Measurements from ENCODE around the gene NEK3.

The NEK3 gene

DNA sequence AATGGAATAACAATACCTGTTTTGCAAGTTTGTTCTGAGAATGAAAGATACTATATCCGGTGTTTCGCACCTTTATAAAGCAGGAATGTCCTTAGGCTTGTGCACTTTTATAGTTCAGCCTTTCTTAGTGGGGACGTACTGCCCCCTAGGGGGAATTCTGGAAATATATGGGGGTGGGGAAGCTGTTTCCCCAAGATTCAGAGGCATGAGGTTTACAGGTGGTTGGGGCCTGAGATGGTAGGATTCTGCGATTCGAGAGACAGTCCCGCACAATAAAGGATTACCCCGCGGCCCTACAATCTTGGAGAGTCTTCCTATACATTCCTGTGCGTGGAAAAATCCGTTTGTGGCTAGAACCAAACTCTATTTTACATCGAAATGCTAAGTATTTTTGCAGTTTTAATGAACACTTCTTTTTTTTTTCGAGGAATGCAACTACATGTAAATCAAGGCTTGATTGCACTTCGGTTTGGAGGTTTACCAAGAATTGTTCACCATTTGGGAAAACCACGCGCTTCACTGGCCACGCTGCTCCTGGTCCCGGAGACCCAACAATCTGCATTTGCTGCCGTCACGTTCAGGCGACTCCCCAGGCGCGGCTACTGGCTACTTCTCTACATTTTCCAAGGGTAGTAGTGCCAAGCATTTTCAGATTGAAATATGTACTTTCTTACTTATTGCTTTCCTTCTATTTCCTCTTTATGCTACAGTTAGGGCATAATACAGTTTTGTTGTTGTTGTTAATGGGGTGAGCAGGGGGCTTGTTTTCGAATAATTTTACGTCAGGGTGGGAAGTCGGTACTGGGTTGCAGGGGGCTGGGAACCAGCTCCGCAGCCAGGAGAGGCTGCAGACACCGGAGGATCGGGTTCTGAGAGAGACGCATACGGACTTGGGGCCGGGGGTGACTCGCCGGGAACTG is 31.4 kb downstream of the NEK3 start:
- TF ChIP-seq, protein P1, sequence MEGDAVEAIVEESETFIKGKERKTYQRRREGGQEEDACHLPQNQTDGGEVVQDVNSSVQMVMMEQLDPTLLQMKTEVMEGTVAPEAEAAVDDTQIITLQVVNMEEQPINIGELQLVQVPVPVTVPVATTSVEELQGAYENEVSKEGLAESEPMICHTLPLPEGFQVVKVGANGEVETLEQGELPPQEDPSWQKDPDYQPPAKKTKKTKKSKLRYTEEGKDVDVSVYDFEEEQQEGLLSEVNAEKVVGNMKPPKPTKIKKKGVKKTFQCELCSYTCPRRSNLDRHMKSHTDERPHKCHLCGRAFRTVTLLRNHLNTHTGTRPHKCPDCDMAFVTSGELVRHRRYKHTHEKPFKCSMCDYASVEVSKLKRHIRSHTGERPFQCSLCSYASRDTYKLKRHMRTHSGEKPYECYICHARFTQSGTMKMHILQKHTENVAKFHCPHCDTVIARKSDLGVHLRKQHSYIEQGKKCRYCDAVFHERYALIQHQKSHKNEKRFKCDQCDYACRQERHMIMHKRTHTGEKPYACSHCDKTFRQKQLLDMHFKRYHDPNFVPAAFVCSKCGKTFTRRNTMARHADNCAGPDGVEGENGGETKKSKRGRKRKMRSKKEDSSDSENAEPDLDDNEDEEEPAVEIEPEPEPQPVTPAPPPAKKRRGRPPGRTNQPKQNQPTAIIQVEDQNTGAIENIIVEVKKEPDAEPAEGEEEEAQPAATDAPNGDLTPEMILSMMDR (IDR thresholded peaks at IDR 0.05; ENCODE audit: control insufficient read depth, insufficient read depth, low read depth, low read length, missing control alignments), result peak; percentile 88
- DNase-seq (ENCODE audit: low read depth), result no peak
- H3K4me3 ChIP-seq (ENCODE audit: control insufficient read depth, low read depth, low read length), result peak overlapping the region; percentile 60

DNA sequence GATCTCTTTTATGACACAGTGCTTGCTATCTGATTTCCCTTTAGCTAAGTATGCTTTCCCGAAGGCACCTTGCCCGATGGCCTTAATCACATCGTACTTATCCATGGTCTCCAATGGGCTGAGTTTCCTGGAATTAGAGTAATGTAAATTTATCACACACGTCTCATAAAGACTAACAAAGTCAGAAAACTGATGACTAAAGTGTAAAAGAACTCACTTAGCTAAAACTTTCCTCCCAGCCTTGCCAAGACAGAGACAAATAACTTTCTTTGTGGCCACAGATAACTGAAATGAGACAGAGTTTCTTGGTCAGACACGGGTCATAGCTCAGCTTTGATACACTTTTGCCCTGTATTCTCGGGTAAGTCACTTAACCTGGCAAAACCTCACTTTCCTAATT is 32.0 kb downstream of the NEK3 start:
- DNase-seq (ENCODE audit: low read depth), result no peak
- TF ChIP-seq, protein P1 (IDR thresholded peaks at IDR 0.05; ENCODE audit: control insufficient read depth, insufficient read depth, low read depth, low read length, missing control alignments), result no peak
- no peak overlapping the region for H3K4me3 ChIP-seq (ENCODE audit: control insufficient read depth, low read depth, low read length)

DNA sequence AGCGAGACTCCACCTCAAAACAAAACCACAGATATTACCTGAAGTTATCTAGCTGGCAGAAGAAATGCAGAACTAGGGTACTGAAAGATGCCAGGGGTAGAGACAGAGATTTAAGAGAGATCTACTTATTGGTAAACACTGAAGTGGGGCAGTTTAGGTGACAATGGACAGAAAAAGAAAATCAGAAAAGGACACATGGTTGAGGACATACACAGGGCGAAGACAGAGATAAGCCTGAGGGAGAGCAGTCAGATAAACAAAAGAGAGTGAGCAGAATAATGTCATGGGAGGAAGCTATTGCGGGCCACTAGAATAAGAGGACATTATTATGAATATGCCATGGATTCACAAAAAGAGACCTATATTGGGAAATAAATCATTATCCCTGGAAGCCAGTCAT is 33.9 kb downstream of the NEK3 start:
- no peak overlapping the region for H3K4me3 ChIP-seq (ENCODE audit: control insufficient read depth, low read depth, low read length)
- TF ChIP-seq, protein P1 (IDR thresholded peaks at IDR 0.05; ENCODE audit: control insufficient read depth, insufficient read depth, low read depth, low read length, missing control alignments), result no peak
- DNase-seq (ENCODE audit: low read depth), result no peak

DNA sequence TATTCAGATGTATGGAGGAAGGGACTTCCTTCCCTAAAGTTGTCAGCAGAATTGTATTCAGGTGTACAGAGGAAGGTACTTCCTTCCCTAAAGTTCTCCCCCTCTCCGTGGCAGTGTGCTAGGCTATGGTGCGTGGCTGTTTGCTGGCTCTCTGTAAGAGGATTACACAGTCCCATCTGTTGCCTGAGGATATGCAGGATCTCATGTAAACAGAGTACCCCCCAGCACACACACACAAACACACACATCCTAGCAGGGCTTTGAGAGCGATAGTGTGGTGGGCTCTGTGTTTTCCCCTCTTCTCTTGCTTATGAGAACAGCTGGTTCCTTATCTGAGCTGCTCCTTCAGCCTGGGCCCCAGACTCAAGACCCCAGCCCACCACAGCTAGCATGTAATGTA is 40.8 kb downstream of the NEK3 start:
- TF ChIP-seq, protein P1 (IDR thresholded peaks at IDR 0.05; ENCODE audit: control insufficient read depth, insufficient read depth, low read depth, low read length, missing control alignments), result no peak
- no peak overlapping the region for H3K4me3 ChIP-seq (ENCODE audit: control insufficient read depth, low read depth, low read length)
- DNase-seq (ENCODE audit: low read depth), result no peak

DNA sequence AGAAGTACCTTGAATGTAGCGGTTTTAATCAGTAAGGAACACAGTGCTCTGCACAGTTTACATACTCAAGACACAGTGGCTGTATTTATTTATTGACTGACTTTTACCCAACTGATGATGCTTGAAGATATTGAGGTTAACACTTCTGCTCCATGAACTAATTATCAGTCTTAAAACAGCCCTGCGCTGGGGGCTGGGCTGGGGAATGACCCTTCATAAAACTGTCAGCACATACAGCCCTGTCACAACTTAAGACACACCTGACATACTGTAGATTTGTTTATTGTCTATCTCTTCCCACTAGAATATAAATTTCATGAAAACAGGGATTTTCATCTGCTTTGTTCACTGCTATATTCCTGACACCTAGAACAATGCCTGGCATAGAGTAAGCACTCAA is 41.3 kb downstream of the NEK3 start:
- TF ChIP-seq, protein P1 (IDR thresholded peaks at IDR 0.05; ENCODE audit: control insufficient read depth, insufficient read depth, low read depth, low read length, missing control alignments), result no peak
- no peak overlapping the region for H3K4me3 ChIP-seq (ENCODE audit: control insufficient read depth, low read depth, low read length)
- DNase-seq (ENCODE audit: low read depth), result no peak

DNA sequence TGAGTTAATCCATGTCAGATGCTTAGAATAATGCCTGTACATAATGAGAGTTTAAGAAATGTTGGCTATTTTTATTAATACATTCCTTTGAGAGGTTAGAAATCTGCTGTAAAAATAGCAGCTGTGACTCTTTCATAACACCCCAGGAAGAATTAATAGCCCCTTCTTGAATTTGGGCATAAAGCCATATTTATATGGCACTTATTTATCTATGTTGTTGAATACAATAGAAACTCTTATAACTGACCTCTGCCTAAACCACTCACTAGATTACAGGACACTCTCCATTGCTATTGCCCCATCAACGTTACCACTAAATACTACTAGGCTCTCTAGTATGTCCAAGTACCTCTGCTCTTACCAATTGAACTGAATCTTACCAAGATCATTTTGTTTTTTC is 46.8 kb downstream of the NEK3 start:
- TF ChIP-seq, protein P1 (IDR thresholded peaks at IDR 0.05; ENCODE audit: control insufficient read depth, insufficient read depth, low read depth, low read length, missing control alignments), result no peak
- no peak for DNase-seq (ENCODE audit: low read depth)
- H3K4me3 ChIP-seq (ENCODE audit: control insufficient read depth, low read depth, low read length), result no peak overlapping the region

Data from AG09309 (cell line).